Stimulated activated CD4-positive, alpha-beta T cell treated with anti-CD3 and anti-CD28 coated beads, Interleukin-4, amount 100 ng/mL, for 48 hours (primary cell): ENCODE data around the gene LRRC23.
A peak's percentile ranks its signal among the peaks of the same experiment; 100 is the strongest.
"Not testable (repeated sequence)": the region's sequence is repeated elsewhere in the genome, so short reads cannot be mapped to it uniquely, and the experiment has no call there.

Experiments used
- DNase-seq, 2 donors: peaks; one replicate each; pipeline ENCODE4 v3.0.0-alpha.2; 2020; ENCODE audit warnings: low read depth in 2 of 2

Gene LRRC23

GRCh38 chr12:6872073-6873048 is 32.3 kb upstream of the LRRC23 start:
- peak; percentile 79 for DNase-seq

- DNase-seq, result peak; percentile 99
Observed at GRCh38 chr12:6873094-6874014, 31.3 kb upstream of the LRRC23 start, which contains the start of gene SPSB2. Gene SPSB2, minus strand, starts transcription at chr12:6873303. Its CDS starts 402 bp downstream, at chr12:6872901.

GRCh38 chr12:6874015-6874368 is 30.6 kb upstream of the LRRC23 start:
- DNase-seq, result not testable (repeated sequence)

- DNase-seq, result not testable (repeated sequence)
Observed at GRCh38 chr12:6879824-6880223, 24.8 kb upstream of the LRRC23 start.

GRCh38 chr12:6883252-6883651 is 21.4 kb upstream of the LRRC23 start:
- no peak for DNase-seq

- DNase-seq, result no peak
Observed at GRCh38 chr12:6883683-6884082, 20.9 kb upstream of the LRRC23 start.

GRCh38 chr12:6884539-6884938 is 20.1 kb upstream of the LRRC23 start:
- no peak for DNase-seq

GRCh38 chr12:6886206-6886999 is 18.2 kb upstream of the LRRC23 start:
- DNase-seq, result not testable (repeated sequence)

GRCh38 chr12:6887460-6887859 is 17.2 kb upstream of the LRRC23 start:
- no peak for DNase-seq

GRCh38 chr12:6888360-6888759 is 16.3 kb upstream of the LRRC23 start:
- DNase-seq, result no peak

- not testable (repeated sequence) for DNase-seq
Observed at GRCh38 chr12:6888794-6889193, 15.8 kb upstream of the LRRC23 start.

GRCh38 chr12:6889775-6890573 is 14.6 kb upstream of the LRRC23 start:
- DNase-seq, result not testable (repeated sequence)

GRCh38 chr12:6890789-6891645 is 13.6 kb upstream of the LRRC23 start:
- DNase-seq, result peak; percentile 99 to 100

- no peak for DNase-seq
Observed at GRCh38 chr12:6891646-6892001, 13.0 kb upstream of the LRRC23 start.

GRCh38 chr12:6892683-6893082 is 11.9 kb upstream of the LRRC23 start:
- not testable (repeated sequence) for DNase-seq

GRCh38 chr12:6894321-6894720 is 10.3 kb upstream of the LRRC23 start:
- DNase-seq, result no peak

GRCh38 chr12:6896846-6897435 is 7.7 kb upstream of the LRRC23 start:
- DNase-seq, result no peak

- no peak for DNase-seq
Observed at GRCh38 chr12:6899427-6899826, 5.2 kb upstream of the LRRC23 start.

- no peak for DNase-seq
Observed at GRCh38 chr12:6899837-6900519, 4.6 kb upstream of the LRRC23 start.
